ENCODE data around the gene MST1R. TPM values are rescaled to one million over a fixed set of nuclear protein-coding genes. Genes with fewer than 3 reads are reported as not detected.
A peak's percentile ranks its signal among the peaks of the same experiment; 100 is the strongest.

The MST1R gene
- total and polyA plus RNA-seq, 4 experiments from 2014 or later = 0.38 to 1.3 (median 1.3) TPM; not detected in 1

DNA sequence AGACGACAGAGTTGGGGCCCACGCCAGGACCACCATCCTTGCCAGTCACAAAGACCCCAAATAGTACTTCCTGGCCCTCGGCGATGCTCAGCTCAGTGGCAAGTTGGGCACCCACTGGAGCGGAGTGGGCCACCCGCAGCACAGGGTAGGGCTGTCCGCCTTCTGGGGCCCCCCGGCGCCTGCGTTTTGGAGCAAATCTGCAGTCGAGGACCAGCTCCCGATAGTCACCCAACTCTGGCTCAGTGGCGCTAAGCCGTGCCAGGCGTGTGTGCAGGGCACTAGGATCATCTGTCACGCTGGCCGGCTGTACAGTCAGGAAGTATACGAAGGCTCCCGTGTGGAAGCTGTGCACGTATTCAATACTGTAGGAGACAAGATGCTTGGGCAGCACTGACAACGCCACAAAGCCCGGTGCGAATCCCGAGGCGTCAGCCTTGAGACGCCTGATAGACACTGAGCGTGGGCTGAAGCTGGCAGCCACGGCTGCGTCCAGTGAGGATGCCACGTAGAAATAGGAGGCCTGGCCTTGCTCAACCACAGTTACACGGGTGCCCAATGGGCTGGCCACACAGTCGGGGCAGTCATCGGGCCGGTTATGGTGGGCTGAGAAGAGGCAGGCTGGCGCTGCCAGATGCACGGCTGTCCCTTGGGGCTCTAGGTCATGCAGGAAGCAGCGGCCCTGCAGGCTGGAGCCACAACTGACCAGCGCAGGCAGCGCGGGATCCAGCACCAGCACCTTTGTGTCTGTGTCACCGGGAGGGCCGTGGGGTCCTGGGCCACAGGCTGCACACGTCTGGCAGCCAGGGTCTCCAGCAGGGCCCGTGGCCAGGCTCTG lies 945 bp downstream of the MST1R start:
- DNase-seq = no peak
- Histone ChIP-seq H3K4me3 (ENCODE audit: low read length in 2 of 2) (no peak overlapping the region), H3K27ac (ENCODE audit: low read depth, low read length) (no peak overlapping the region), H3K27me3 (ENCODE audit: insufficient read depth, low read length) (no peaks in the 10 kb centered on the region), H3K9me3 (ENCODE audit: control insufficient read depth in 1 of 2, low read length in 2 of 2) (no peaks in the 10 kb centered on the region), H3K36me3 (ENCODE audit: insufficient read depth, low read length) (no peaks in the 10 kb centered on the region), H3K4me1 (ENCODE audit: insufficient read depth, low read length) (peaks cover 35% of the 10 kb centered on the region)
- ChIA-PET CTCF (ENCODE audit: partially characterized antibody) (no interaction called here), POLR2A (ENCODE audit: partially characterized antibody) (interaction anchor here (1.2 kb wide), 1 partner anchor 27 kb away, joined by 4 read pairs; the partner anchor contains the start of gene MON1A)
- no peak overlapping the region for H3K4me3 Mint-ChIP-seq
- intact Hi-C loops (cut with micrococcal nuclease) = no loop called here
- H3K27ac Mint-ChIP-seq = no peak overlapping the region
- H3K4me1 Mint-ChIP-seq = peaks cover 15 to 36% (median 25%) of the 10 kb centered on the region in 4 donors
- no peaks in the 10 kb centered on the region for H3K27me3 Mint-ChIP-seq
- H3K36me3 Mint-ChIP-seq = no peaks in the 10 kb centered on the region
- H3K9me3 Mint-ChIP-seq = no peaks in the 10 kb centered on the region

DNA sequence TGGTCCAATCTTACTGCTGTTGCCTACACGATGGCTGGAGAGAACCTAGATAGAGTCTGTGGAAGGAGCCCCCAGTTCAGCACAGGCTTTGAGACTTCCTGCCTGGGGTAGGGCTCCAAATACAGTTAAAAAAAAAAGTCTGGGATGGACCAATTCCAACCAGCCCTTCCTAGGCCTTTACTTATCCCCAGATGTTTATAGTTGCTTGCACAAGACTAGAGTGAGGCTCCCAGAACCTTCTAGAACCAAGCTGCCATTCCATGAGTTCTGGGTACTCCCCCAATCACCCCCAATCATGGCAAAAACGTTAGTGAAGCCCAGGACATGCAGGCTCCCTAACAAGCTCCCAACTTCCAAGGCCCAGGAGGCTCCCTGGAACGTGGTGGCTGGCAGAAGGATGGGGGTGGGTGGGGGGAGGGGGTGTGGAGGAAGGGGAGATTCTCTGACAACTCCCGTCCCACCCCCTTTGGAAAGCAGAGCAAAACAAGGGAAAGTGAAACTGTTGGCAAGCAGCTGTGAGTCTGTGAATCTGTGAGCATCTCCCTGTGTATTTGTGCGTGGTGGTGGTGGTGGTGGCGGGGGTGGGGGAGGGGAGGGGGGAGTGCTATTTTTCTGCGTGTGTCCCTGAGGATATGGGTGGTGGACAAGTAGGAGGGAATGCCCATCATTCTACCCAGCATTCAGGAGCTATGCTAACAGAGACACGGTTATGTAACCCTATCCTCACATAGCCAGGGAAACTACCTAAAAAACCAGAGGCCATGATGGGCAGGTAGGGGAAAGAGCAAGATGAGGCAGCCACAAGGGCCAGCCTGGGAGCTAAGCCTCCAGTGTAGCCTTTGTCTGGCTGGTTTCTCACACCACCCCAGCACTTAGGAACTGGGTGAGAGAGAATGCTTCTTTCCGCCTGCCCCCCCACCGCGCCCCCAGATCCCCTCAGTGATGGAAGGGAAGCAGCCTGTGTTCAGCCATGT lies 2.0 kb downstream of the MST1R start:
- Mint-ChIP-seq H3K27me3 (no peaks in the 10 kb centered on the region), H3K4me1 (peaks cover 12 to 30% (median 20%) of the 10 kb centered on the region in 4 donors), H3K27ac (peak overlapping the region in 2 of 7 donors; percentile 8 to 48), H3K4me3 (no peak overlapping the region), H3K36me3 (no peaks in the 10 kb centered on the region), H3K9me3 (no peaks in the 10 kb centered on the region)
- ChIA-PET CTCF (ENCODE audit: partially characterized antibody) (no interaction called here), POLR2A (ENCODE audit: partially characterized antibody) (no interaction called here)
- Histone ChIP-seq H3K27me3 (ENCODE audit: insufficient read depth, low read length) (no peaks in the 10 kb centered on the region), H3K4me1 (ENCODE audit: insufficient read depth, low read length) (peaks cover 32% of the 10 kb centered on the region), H3K27ac (ENCODE audit: low read depth, low read length) (no peak overlapping the region), H3K36me3 (ENCODE audit: insufficient read depth, low read length) (no peaks in the 10 kb centered on the region), H3K9me3 (ENCODE audit: control insufficient read depth in 1 of 2, low read length in 2 of 2) (no peaks in the 10 kb centered on the region), H3K4me3 (ENCODE audit: low read length in 2 of 2) (no peak overlapping the region)
- intact Hi-C loops (cut with micrococcal nuclease) = no loop called here
- no peak for DNase-seq

DNA sequence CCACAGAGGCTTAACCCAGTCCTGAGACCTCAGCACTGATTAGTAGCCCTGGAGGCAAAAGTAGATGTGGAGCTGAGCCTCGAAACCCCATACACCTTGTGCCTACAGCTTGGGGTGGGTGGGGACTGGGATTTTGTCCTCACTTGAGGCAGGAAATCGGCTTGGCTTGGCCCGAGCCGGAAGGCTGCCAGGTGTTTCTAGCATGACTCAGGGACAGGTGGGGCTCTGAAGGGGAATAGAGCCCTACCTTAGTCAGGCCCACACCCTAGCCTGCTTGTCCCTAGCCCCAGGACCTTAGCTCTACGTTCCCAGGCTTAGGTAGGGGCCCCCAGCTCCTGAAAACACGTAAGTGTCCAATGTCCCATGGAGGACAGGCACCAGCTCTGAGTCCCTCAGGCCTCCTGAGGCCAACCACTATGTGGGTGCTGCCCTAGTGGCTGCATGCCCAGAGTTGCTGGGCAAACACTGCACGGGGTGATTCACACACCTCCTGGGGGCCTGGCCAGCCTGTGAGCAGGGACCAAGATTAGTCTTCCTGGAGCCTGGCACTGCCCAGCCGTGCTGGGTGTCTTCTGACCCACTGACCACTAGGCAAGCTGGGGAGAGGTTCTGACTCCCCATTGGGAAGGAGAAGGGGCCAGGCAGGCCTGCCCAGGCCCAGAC lies 3.1 kb downstream of the MST1R start:
- H3K27ac ChIP-seq (ENCODE audit: low read depth, low read length) = no peak overlapping the region
- no peak overlapping the region for H3K4me3 ChIP-seq (ENCODE audit: low read length in 2 of 2)
- no peaks in the 10 kb centered on the region for H3K9me3 Mint-ChIP-seq
- no peak for DNase-seq
- H3K4me1 ChIP-seq (ENCODE audit: insufficient read depth, low read length) = peaks cover 22% of the 10 kb centered on the region
- H3K27ac Mint-ChIP-seq = peak overlapping the region in 1 of 7 donors; percentile 31
- no peak overlapping the region for H3K4me3 Mint-ChIP-seq
- intact Hi-C loops (cut with micrococcal nuclease) = no loop called here
- H3K9me3 ChIP-seq (ENCODE audit: control insufficient read depth in 1 of 2, low read length in 2 of 2) = no peaks in the 10 kb centered on the region
- POLR2A ChIA-PET (ENCODE audit: partially characterized antibody) = no interaction called here
- CTCF ChIA-PET (ENCODE audit: partially characterized antibody) = no interaction called here
- H3K27me3 ChIP-seq (ENCODE audit: insufficient read depth, low read length) = no peaks in the 10 kb centered on the region
- H3K4me1 Mint-ChIP-seq = peaks cover 3 to 20% (median 11%) of the 10 kb centered on the region in 4 donors
- no peaks in the 10 kb centered on the region for H3K36me3 ChIP-seq (ENCODE audit: insufficient read depth, low read length)
- no peaks in the 10 kb centered on the region for H3K27me3 Mint-ChIP-seq
- H3K36me3 Mint-ChIP-seq = no peaks in the 10 kb centered on the region

DNA sequence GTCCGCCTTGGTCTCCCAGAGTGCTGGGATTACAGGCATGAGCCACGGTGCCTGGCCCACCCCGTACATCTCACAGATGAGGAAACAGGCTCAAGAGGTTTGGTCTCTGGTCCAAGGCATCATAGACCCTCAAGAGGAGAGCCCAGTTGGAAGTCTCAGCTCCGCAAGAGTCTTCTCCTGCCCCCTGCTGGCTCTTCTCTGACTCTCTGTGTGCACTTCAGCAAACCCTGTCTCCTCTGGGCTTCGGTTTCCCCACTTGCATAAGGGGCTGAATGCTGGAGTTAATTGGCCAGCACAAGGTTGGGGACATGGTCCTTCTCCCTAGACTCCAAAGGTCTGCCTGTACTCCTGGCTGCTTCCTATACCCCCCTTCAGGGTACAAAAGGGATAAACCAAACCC lies 3.9 kb downstream of the MST1R start:
- Mint-ChIP-seq H3K36me3 (no peaks in the 10 kb centered on the region), H3K9me3 (no peaks in the 10 kb centered on the region), H3K4me1 (peaks cover 3 to 15% (median 8%) of the 10 kb centered on the region in 4 donors), H3K27ac (no peak overlapping the region), H3K27me3 (no peaks in the 10 kb centered on the region), H3K4me3 (no peak overlapping the region)
- no peak overlapping the region for H3K4me3 ChIP-seq (ENCODE audit: low read length in 2 of 2)
- H3K27ac ChIP-seq (ENCODE audit: low read depth, low read length) = no peak overlapping the region
- CTCF ChIA-PET (ENCODE audit: partially characterized antibody) = interaction anchor here (0.6 kb wide), 1 partner anchor 62 kb away, joined by 3 read pairs; no protein-coding TSS in a partner anchor
- DNase-seq = no peak
- no peaks in the 10 kb centered on the region for H3K9me3 ChIP-seq (ENCODE audit: control insufficient read depth in 1 of 2, low read length in 2 of 2)
- POLR2A ChIA-PET (ENCODE audit: partially characterized antibody) = no interaction called here
- no peaks in the 10 kb centered on the region for H3K36me3 ChIP-seq (ENCODE audit: insufficient read depth, low read length)
- peaks cover 16% of the 10 kb centered on the region for H3K4me1 ChIP-seq (ENCODE audit: insufficient read depth, low read length)
- intact Hi-C loops (cut with micrococcal nuclease) = no loop called here
- H3K27me3 ChIP-seq (ENCODE audit: insufficient read depth, low read length) = no peaks in the 10 kb centered on the region

GRCh38 chr3:49898991-49899390 lies 4.7 kb downstream of the MST1R start:
- no peaks in the 10 kb centered on the region for H3K27me3 Mint-ChIP-seq
- H3K27me3 ChIP-seq (ENCODE audit: insufficient read depth, low read length) = no peaks in the 10 kb centered on the region

DNA sequence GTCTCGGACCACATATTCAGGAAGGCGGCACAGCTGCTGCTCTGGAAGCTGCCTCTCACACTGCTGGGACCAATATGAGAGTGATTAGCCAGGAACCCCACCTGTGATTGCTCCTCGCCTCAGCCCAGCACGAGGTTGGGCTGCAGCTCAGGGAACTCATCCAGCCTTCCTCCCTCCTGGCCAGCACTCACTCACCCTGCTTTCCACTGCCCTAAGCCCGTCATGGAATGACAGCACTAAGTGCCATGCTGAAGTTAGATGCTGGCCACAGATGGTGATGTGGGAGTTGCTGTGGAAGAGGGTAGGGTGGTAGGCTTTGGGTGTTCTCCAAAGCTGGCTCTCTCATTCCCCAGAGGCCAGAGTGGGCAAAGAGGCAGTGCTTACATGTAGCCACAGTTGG lies 7.3 kb downstream of the MST1R start:
- Mint-ChIP-seq H3K9me3 (no peaks in the 10 kb centered on the region), H3K36me3 (no peaks in the 10 kb centered on the region), H3K4me1 (no peaks in the 10 kb centered on the region), H3K4me3 (no peak overlapping the region), H3K27ac (no peak overlapping the region), H3K27me3 (no peaks in the 10 kb centered on the region)
- Histone ChIP-seq H3K27ac (ENCODE audit: low read depth, low read length) (no peak overlapping the region), H3K4me3 (ENCODE audit: low read length in 2 of 2) (no peak overlapping the region), H3K27me3 (ENCODE audit: insufficient read depth, low read length) (no peaks in the 10 kb centered on the region), H3K4me1 (ENCODE audit: insufficient read depth, low read length) (no peaks in the 10 kb centered on the region), H3K36me3 (ENCODE audit: insufficient read depth, low read length) (no peaks in the 10 kb centered on the region), H3K9me3 (ENCODE audit: control insufficient read depth in 1 of 2, low read length in 2 of 2) (no peaks in the 10 kb centered on the region)
- DNase-seq = no peak
- intact Hi-C loops (cut with micrococcal nuclease) = no loop called here
- ChIA-PET POLR2A (ENCODE audit: partially characterized antibody) (interaction anchor here (1.4 kb wide), 1 partner anchor 39 kb away, joined by 4 read pairs; no protein-coding TSS in a partner anchor), CTCF (ENCODE audit: partially characterized antibody) (no interaction called here)

More at GRCh38 chr3:49898991-49899390, 4.7 kb downstream of the MST1R start:
- Mint-ChIP-seq H3K36me3 (no peaks in the 10 kb centered on the region), H3K9me3 (no peaks in the 10 kb centered on the region), H3K27ac (no peak overlapping the region), H3K4me1 (peaks cover 2 to 8% (median 3%) of the 10 kb centered on the region in 4 donors), H3K4me3 (no peak overlapping the region)
- DNase-seq = no peak
- POLR2A ChIA-PET (ENCODE audit: partially characterized antibody) = interaction anchor here (0.5 kb wide), 1 partner anchor 112 kb away, joined by 4 read pairs; no protein-coding TSS in a partner anchor
- Histone ChIP-seq H3K4me3 (ENCODE audit: low read length in 2 of 2) (no peak overlapping the region), H3K4me1 (ENCODE audit: insufficient read depth, low read length) (peaks cover 8% of the 10 kb centered on the region), H3K27ac (ENCODE audit: low read depth, low read length) (no peak overlapping the region), H3K9me3 (ENCODE audit: control insufficient read depth in 1 of 2, low read length in 2 of 2) (no peaks in the 10 kb centered on the region), H3K36me3 (ENCODE audit: insufficient read depth, low read length) (no peaks in the 10 kb centered on the region)
- intact Hi-C loops (cut with micrococcal nuclease) = no loop called here
- CTCF ChIA-PET (ENCODE audit: partially characterized antibody) = no interaction called here

Data from CD4-positive, alpha-beta memory T cell (primary cell).